Daoy (cell line): ENCODE measurements around the gene ZNF567. TPM values are rescaled to one million over a fixed set of nuclear protein-coding genes. Genes with fewer than 3 reads are reported as not detected.
"Not testable (repeated sequence)": the region's sequence is repeated elsewhere in the genome, so short reads cannot be mapped to it uniquely, and the experiment has no call there.

ENCODE experiments used
- DNase-seq: peaks from one replicate; pipeline ENCODE4 v3.0.0-alpha.2; 2015; ENCODE audit warnings: low read depth
- total RNA-seq: library from RNA; depleted of rRNA; stranded (reverse); fragments of >200 nt; shearing (Covaris generic); gene quantifications from 2 replicates; pipeline ENCODE4 v1.2.3, GENCODE V29; 2014; rRNA removed

The ZNF567 gene
- total RNA-seq, result 3.5 and 7.2 TPM in 2 replicates

GRCh38 chr19:36687214-36688056 is at the start of gene ZNF567:
ZNF567 (plus strand) TSS chr19:36687612; CDS start chr19:36694868, 7,256 bp downstream.
- peak; percentile 97 for DNase-seq

- no peak for DNase-seq
Observed at GRCh38 chr19:36638862-36639510, 48.4 kb upstream of the ZNF567 start.

GRCh38 chr19:36646746-36647145 is 40.7 kb upstream of the ZNF567 start:
- DNase-seq, result no peak

GRCh38 chr19:36652958-36653357 is 34.5 kb upstream of the ZNF567 start:
- no peak for DNase-seq

GRCh38 chr19:36665832-36666231 is 21.6 kb upstream of the ZNF567 start:
- DNase-seq, result no peak

- DNase-seq, result no peak
Observed at GRCh38 chr19:36668646-36669045, 18.8 kb upstream of the ZNF567 start.

GRCh38 chr19:36672368-36672767 is 15.0 kb upstream of the ZNF567 start:
- no peak for DNase-seq

- DNase-seq, result no peak
Observed at GRCh38 chr19:36674201-36674600, 13.2 kb upstream of the ZNF567 start.

- no peak for DNase-seq
Observed at GRCh38 chr19:36679455-36679854, 8.0 kb upstream of the ZNF567 start.

- DNase-seq, result no peak
Observed at GRCh38 chr19:36685835-36686234, 1.6 kb upstream of the ZNF567 start.

- no peak for DNase-seq
Observed at GRCh38 chr19:36686365-36687213, 823 bp upstream of the ZNF567 start.

- no peak for DNase-seq
Observed at GRCh38 chr19:36688058-36688457, 646 bp downstream of the ZNF567 start.

GRCh38 chr19:36707134-36707533 is 19.7 kb downstream of the ZNF567 start:
- DNase-seq, result no peak

- no peak for DNase-seq
Observed at GRCh38 chr19:36709423-36709822, 22.0 kb downstream of the ZNF567 start.

- no peak for DNase-seq
Observed at GRCh38 chr19:36719687-36720556, 32.5 kb downstream of the ZNF567 start.

- DNase-seq, result not testable (repeated sequence)
Observed at GRCh38 chr19:36736166-36736565, 48.8 kb downstream of the ZNF567 start.

GRCh38 chr19:36745870-36746269 is 58.5 kb downstream of the ZNF567 start:
- DNase-seq, result no peak

- no peak for DNase-seq
Observed at GRCh38 chr19:36747750-36748149, 60.3 kb downstream of the ZNF567 start.

GRCh38 chr19:36748431-36749275 is 61.2 kb downstream of the ZNF567 start:
- no peak for DNase-seq

- not testable (repeated sequence) for DNase-seq
Observed at GRCh38 chr19:36749613-36750012, 62.2 kb downstream of the ZNF567 start.
